CD4-positive, alpha-beta T cell (primary cell): ENCODE results near the gene EXOC1. TPM values are rescaled to one million over a fixed set of nuclear protein-coding genes. Genes with fewer than 3 reads are reported as not detected.
A peak's percentile ranks its signal among the peaks of the same experiment; 100 is the strongest.

Experiments used
- ATAC-seq: fragments of 200-7000 bp; cut with Tn5 transposase; one replicate; pipeline ENCODE4 v1.10.0; 2022; ENCODE audit warnings: mild to moderate bottlenecking; ENCODE audit not compliant: poor library complexity
- CTCF ChIA-PET: fragments of 350-600 bp; sonication (Branson Sonifier 250); formaldehyde crosslinking; loops from one replicate; lab custom pipeline; 2021; ENCODE audit warnings: antibody characterized with exemption, inconsistent platforms; lab: Charles Lee
- POLR2A ChIA-PET: fragments of 350-600 bp; sonication (Branson Sonifier 250); formaldehyde crosslinking; loops from one replicate; lab custom pipeline; 2021; ENCODE audit warnings: antibody characterized with exemption, inconsistent platforms; lab: Charles Lee
- DNase-seq, 14 experiments: peaks; one replicate each; pipeline ENCODE4 v3.0.0-alpha.2; 2013 to 2020; ENCODE audit warnings: mixed read lengths in 2 of 14
- H3K27ac ChIP-seq, 2 donors: one replicate each; pipeline versions ENCODE4 v1.5.1 to v1.7.0; 2013; ENCODE audit warnings: low read length in 2 of 2, low read depth in 1 of 2, mild to moderate bottlenecking in 1 of 2
- H3K27me3 ChIP-seq, 2 experiments: 1 replicate in 1 of 2; 2 replicates in 1 of 2; pipeline versions ENCODE4 v1.6.1 to v1.7.0; 2013; ENCODE audit warnings: low read length in 2 of 2, control low read depth in 1 of 2, mild to moderate bottlenecking in 1 of 2, moderate library complexity in 1 of 2; ENCODE audit not compliant: insufficient read depth in 2 of 2, control insufficient read depth in 1 of 2
- H3K36me3 ChIP-seq: one replicate; pipeline ENCODE4 v1.6.1; 2013; ENCODE audit warnings: low read length, control low read depth; ENCODE audit not compliant: insufficient read depth
- H3K4me1 ChIP-seq: one replicate; pipeline ENCODE4 v1.6.1; 2013; ENCODE audit warnings: low read length, control low read depth; ENCODE audit not compliant: insufficient read depth
- H3K4me3 ChIP-seq: one replicate; pipeline ENCODE4 v1.5.1; 2013; ENCODE audit warnings: mild to moderate bottlenecking, low read length, moderate library complexity
- H3K9me3 ChIP-seq, 2 experiments: 1 replicate in 1 of 2; 2 replicates in 1 of 2; pipeline versions ENCODE4 v1.6.1 to v1.7.0; 2013; ENCODE audit warnings: low read length in 2 of 2, mild to moderate bottlenecking in 2 of 2, control low read depth in 1 of 2, moderate library complexity in 1 of 2; ENCODE audit not compliant: control insufficient read depth in 1 of 2, insufficient read depth in 1 of 2
- H3K27ac Mint-ChIP-seq: one replicate; pipeline ENCODE4 v1.8.0; 2020; ENCODE audit warnings: mixed read lengths
- H3K27me3 Mint-ChIP-seq: one replicate; pipeline ENCODE4 v1.8.0; 2021; ENCODE audit warnings: mixed read lengths
- H3K36me3 Mint-ChIP-seq: one replicate; pipeline ENCODE4 v1.8.0; 2021; ENCODE audit warnings: low read depth, mixed read lengths
- H3K4me1 Mint-ChIP-seq: one replicate; pipeline ENCODE4 v1.8.0; 2021; ENCODE audit warnings: low read depth, mixed read lengths
- H3K4me3 Mint-ChIP-seq: one replicate; pipeline ENCODE4 v1.8.0; 2020; ENCODE audit warnings: mild to moderate bottlenecking, mixed read lengths
- H3K9me3 Mint-ChIP-seq: one replicate; pipeline ENCODE4 v1.8.0; 2020; ENCODE audit warnings: mixed read lengths
- intact Hi-C, 2 experiments: fragments of 100-400 bp; cut with DNase I in 1 of 2; cut with micrococcal nuclease in 1 of 2; formaldehyde crosslinking; loops; one replicate each; pipeline versions ENCODE4 v1.15.1 to v1.9.0; 2023 to 2025; cut with DNase I, micrococcal nuclease
- total RNA-seq, 174 experiments: library from RNA in 2 of 174; stranded (reverse) in 2 of 174; gene quantifications; one replicate each; pipeline ENCODE4 v1.2.3 and lab custom pipeline; 2021 to 2026
- TF ChIP-seq, protein P1 (sequence below): fragments of 200-600 bp; IDR thresholded peaks from one replicate; pipeline ENCODE4 v1.8.0; 2022; ENCODE audit warnings: antibody characterized with exemption, mild to moderate bottlenecking

EXOC1 gene
- total RNA-seq, 2 experiments from 2014 or later, result 15.2 to 15.7 TPM

GRCh38 chr4:55906989-55907388 lies 53.5 kb downstream of the EXOC1 start:
- Histone ChIP-seq H3K4me3 (peak overlapping the region; percentile 13), H3K27ac (no peak overlapping the region), H3K9me3 (no peaks in the 10 kb centered on the region), H3K27me3 (no peaks in the 10 kb centered on the region), H3K36me3 (peaks cover 15% of the 10 kb centered on the region), H3K4me1 (no peaks in the 10 kb centered on the region)
- DNase-seq (peak in 2 of 14 experiments; percentile 8 to 24), ATAC-seq (peak; percentile 60)
- Mint-ChIP-seq H3K4me1 (peaks cover 22% of the 10 kb centered on the region), H3K4me3 (peak overlapping the region; percentile 64), H3K36me3 (peaks cover 37% of the 10 kb centered on the region), H3K27me3 (no peaks in the 10 kb centered on the region), H3K9me3 (no peaks in the 10 kb centered on the region), H3K27ac (peak overlapping the region; percentile 58)
- TF ChIP-seq, protein P1, sequence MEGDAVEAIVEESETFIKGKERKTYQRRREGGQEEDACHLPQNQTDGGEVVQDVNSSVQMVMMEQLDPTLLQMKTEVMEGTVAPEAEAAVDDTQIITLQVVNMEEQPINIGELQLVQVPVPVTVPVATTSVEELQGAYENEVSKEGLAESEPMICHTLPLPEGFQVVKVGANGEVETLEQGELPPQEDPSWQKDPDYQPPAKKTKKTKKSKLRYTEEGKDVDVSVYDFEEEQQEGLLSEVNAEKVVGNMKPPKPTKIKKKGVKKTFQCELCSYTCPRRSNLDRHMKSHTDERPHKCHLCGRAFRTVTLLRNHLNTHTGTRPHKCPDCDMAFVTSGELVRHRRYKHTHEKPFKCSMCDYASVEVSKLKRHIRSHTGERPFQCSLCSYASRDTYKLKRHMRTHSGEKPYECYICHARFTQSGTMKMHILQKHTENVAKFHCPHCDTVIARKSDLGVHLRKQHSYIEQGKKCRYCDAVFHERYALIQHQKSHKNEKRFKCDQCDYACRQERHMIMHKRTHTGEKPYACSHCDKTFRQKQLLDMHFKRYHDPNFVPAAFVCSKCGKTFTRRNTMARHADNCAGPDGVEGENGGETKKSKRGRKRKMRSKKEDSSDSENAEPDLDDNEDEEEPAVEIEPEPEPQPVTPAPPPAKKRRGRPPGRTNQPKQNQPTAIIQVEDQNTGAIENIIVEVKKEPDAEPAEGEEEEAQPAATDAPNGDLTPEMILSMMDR, result no peak
- CTCF ChIA-PET, result interaction anchor here (1.5 kb wide), 1 partner anchor 42 kb away, joined by 6 read pairs; the partner anchor contains the start of gene CEP135
- POLR2A ChIA-PET, result interaction anchor here (0.8 to 2.6 kb wide), 2 partner anchors 25 to 41 kb away, joined by 3 to 13 read pairs; partner anchors contain the start of gene CEP135
- intact Hi-C loops, result loop anchor here in 1 of 2 experiments (5.0 kb wide), 1 partner anchor 40 kb away; the partner anchor contains the start of gene CEP135

GRCh38 chr4:55907469-55907868 lies 54.0 kb downstream of the EXOC1 start:
- CTCF ChIA-PET, result interaction anchor here (1.6 kb wide), 1 partner anchor 41 kb away, joined by 5 read pairs; the partner anchor contains the start of gene CEP135
- Mint-ChIP-seq H3K27ac (peak overlapping the region; percentile 58), H3K9me3 (no peaks in the 10 kb centered on the region), H3K4me1 (peaks cover 22% of the 10 kb centered on the region), H3K4me3 (peak overlapping the region; percentile 64), H3K36me3 (peaks cover 32% of the 10 kb centered on the region), H3K27me3 (no peaks in the 10 kb centered on the region)
- no peak overlapping the region for H3K27ac ChIP-seq
- intact Hi-C loops, result loop anchor here in 1 of 2 experiments (5.0 kb wide), 1 partner anchor 40 kb away; the partner anchor contains the start of gene CEP135
- DNase-seq (peak in 1 of 14 experiments; percentile 27), ATAC-seq (no peak)
- no peaks in the 10 kb centered on the region for H3K9me3 ChIP-seq
- H3K36me3 ChIP-seq, result peaks cover 10% of the 10 kb centered on the region
- POLR2A ChIA-PET, result interaction anchor here (0.7 to 2.6 kb wide), 3 partner anchors 17 to 41 kb away, joined by 3 to 13 read pairs (median 4); partner anchors contain the start of gene CEP135
- peak overlapping the region; percentile 13 for H3K4me3 ChIP-seq
- TF ChIP-seq, protein P1, result no peak
- H3K4me1 ChIP-seq, result no peaks in the 10 kb centered on the region
- H3K27me3 ChIP-seq, result no peaks in the 10 kb centered on the region

- Histone ChIP-seq H3K4me3 (no peak overlapping the region), H3K9me3 (no peaks in the 10 kb centered on the region), H3K36me3 (no peaks in the 10 kb centered on the region), H3K4me1 (no peaks in the 10 kb centered on the region), H3K27me3 (no peaks in the 10 kb centered on the region), H3K27ac (no peak overlapping the region)
- TF ChIP-seq, protein P1, result no peak
- no peak overlapping the region for H3K27ac Mint-ChIP-seq
- ATAC-seq (no peak), DNase-seq (no peak)
- intact Hi-C loops, result no loop called here
- ChIA-PET POLR2A (no interaction called here), CTCF (interaction anchor here (1.3 kb wide), 1 partner anchor 39 kb away, joined by 4 read pairs; the partner anchor contains the start of gene CEP135)
- no peaks in the 10 kb centered on the region for H3K9me3 Mint-ChIP-seq
- H3K4me3 Mint-ChIP-seq, result no peak overlapping the region
- peaks cover 22% of the 10 kb centered on the region for H3K4me1 Mint-ChIP-seq
- H3K36me3 Mint-ChIP-seq, result peaks cover 12% of the 10 kb centered on the region
- H3K27me3 Mint-ChIP-seq, result no peaks in the 10 kb centered on the region
Observed at GRCh38 chr4:55910140-55910539, 56.7 kb downstream of the EXOC1 start.
